Measurements from ENCODE around the gene IRAK2. TPM values are rescaled to one million over a fixed set of nuclear protein-coding genes. Genes with fewer than 3 reads are reported as not detected.

Gene IRAK2, protein sequence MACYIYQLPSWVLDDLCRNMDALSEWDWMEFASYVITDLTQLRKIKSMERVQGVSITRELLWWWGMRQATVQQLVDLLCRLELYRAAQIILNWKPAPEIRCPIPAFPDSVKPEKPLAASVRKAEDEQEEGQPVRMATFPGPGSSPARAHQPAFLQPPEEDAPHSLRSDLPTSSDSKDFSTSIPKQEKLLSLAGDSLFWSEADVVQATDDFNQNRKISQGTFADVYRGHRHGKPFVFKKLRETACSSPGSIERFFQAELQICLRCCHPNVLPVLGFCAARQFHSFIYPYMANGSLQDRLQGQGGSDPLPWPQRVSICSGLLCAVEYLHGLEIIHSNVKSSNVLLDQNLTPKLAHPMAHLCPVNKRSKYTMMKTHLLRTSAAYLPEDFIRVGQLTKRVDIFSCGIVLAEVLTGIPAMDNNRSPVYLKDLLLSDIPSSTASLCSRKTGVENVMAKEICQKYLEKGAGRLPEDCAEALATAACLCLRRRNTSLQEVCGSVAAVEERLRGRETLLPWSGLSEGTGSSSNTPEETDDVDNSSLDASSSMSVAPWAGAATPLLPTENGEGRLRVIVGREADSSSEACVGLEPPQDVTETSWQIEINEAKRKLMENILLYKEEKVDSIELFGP
- 10 to 100 TPM in 1 of 6 donors, 1 to 10 TPM in 5; 3.1 to 10.2 (median 7.1) TPM for total RNA-seq

DNA sequence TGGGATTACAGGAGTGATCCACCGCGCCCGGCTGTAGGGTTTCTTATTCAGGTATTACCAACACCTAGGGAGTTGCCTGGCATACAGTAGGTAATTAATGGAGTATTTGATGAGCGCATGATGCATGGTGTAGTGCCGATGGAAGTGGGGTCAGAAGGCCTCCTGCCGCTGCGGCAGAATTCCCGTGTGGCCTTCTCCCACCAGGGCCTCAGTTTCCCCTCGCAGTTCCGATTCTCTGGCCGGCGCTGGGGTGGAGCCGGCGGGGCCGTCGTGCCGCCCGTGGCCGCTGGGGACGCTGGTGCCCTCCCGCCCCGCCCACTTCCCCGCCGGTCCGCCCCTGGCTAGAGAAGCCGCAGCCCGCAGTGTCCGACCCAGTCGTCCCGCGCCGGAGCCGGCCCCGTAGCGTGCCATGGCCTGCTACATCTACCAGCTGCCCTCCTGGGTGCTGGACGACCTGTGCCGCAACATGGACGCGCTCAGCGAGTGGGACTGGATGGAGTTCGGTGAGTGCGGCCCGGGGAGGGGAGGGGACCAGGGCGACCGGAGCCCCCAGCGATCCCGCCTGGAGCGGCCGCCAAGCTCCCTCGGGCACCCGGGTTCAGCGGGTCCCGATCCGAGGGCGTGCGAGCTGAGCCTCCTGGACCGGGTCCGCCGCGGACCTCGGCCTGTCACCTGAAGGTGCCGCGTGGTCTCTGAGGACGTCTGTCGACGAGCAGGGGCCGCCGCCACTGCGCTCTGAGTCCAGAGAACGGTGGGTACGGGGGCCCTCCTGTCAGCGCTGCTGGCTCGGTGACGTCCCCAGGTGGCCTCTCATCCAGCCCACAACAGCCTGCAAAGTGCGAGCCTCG is at the start of gene IRAK2:
Gene IRAK2 (plus strand): TSS at position 374 of the 848 bp plus-strand sequence. CDS start 36 bp downstream, at position 410.
- H3K27ac ChIP-seq, result peak within 1 kb of the TSS; percentile 60 to 95 (median 89)
- peak; percentile 66 to 85 for TF ChIP-seq POLR2AphosphoS5 (IDR thresholded peaks at IDR 0.05)
- TF ChIP-seq EP300 (IDR thresholded peaks at IDR 0.05), result no peak
- TF ChIP-seq, protein P1, sequence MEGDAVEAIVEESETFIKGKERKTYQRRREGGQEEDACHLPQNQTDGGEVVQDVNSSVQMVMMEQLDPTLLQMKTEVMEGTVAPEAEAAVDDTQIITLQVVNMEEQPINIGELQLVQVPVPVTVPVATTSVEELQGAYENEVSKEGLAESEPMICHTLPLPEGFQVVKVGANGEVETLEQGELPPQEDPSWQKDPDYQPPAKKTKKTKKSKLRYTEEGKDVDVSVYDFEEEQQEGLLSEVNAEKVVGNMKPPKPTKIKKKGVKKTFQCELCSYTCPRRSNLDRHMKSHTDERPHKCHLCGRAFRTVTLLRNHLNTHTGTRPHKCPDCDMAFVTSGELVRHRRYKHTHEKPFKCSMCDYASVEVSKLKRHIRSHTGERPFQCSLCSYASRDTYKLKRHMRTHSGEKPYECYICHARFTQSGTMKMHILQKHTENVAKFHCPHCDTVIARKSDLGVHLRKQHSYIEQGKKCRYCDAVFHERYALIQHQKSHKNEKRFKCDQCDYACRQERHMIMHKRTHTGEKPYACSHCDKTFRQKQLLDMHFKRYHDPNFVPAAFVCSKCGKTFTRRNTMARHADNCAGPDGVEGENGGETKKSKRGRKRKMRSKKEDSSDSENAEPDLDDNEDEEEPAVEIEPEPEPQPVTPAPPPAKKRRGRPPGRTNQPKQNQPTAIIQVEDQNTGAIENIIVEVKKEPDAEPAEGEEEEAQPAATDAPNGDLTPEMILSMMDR (IDR thresholded peaks at IDR 0.05), result peak; percentile 91 to 99 (median 94)
- peak in 3 of 4 donors; percentile 18 to 71 (median 62) for TF ChIP-seq POLR2A (IDR thresholded peaks at IDR 0.05)
- H3K4me3 ChIP-seq, result peak within 1 kb of the TSS; percentile 66 to 95 (median 83)
- ATAC-seq (ENCODE audit: low FRiP score in 2 of 2), result peak; percentile 92 to 96
- peak; percentile 83 to 96 for DNase-seq
- no peaks in the 10 kb centered on the region for H3K36me3 ChIP-seq
- WGBS, 2 donors, result 3 to 23% methylated on average over 9 to 44 of the region's 76 CpGs
- no peaks in the 10 kb centered on the region for H3K27me3 ChIP-seq
- H3K4me1 ChIP-seq, result peaks cover 5 to 23% (median 9%) of the 10 kb centered on the region in 4 donors
- peaks cover 0 to 13% (median 6%) of the 10 kb centered on the region in 4 donors for H3K9me3 ChIP-seq

DNA sequence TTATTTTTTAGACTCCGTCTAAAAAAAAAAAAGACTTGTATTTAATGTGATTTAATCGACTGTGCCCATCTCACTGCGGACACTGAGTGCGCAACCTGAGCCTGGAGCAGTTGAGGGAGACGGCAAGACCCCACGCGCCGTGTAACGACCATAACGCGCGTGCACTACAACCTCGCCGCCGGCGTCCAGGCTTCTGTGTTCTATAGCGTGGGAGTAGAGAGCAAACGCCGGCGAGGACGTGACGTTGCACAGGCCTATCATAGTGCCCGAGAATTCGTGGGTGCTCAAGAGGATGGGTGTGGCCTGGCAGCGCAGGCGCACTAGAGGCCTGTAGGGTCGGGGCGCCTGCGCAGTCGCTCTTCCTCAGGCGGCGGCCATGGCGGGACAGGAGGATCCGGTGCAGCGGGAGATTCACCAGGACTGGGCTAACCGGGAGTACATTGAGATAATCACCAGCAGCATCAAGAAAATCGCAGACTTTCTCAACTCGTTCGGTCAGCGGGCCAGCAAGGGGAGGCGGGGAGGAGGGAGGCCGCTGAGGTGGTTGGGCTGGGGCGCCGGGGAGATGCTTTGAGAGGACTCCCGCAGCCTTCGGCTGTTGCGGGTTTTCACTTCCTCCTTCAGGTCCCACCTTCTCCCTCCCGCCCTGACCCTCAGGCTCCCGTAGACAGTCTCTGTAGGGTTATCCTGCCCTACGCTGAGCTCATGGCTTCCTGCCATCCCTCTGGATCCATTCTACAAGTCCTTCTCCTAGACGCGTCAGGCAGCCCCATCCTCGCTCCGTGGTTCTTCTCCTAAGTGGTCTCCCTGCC is 49.2 kb upstream of the IRAK2 start, which contains the start of gene BRK1:
Gene BRK1 (plus strand): TSS at position 350 of the 812 bp plus-strand sequence. CDS start 27 bp downstream, at position 377.
- Histone ChIP-seq H3K9me3 (no peaks in the 10 kb centered on the region), H3K36me3 (peaks cover 0 to 11% (median 2%) of the 10 kb centered on the region in 4 donors), H3K27ac (peak within 1 kb of the TSS; percentile 84 to 90 (median 85)), H3K4me1 (peaks cover 15 to 36% (median 24%) of the 10 kb centered on the region in 4 donors), H3K4me3 (peak within 1 kb of the TSS; percentile 87 to 99 (median 95)), H3K27me3 (no peaks in the 10 kb centered on the region)
- 0 to 1% methylated on average over 33 to 54 of the region's 54 CpGs for WGBS, 2 donors
- TF ChIP-seq POLR2A (IDR thresholded peaks at IDR 0.05) (peak in 3 of 4 donors; percentile 61 to 93 (median 81)), EP300 (IDR thresholded peaks at IDR 0.05) (no peak), POLR2AphosphoS5 (IDR thresholded peaks at IDR 0.05) (peak; percentile 76 to 88)
- TF ChIP-seq, protein P1 (IDR thresholded peaks at IDR 0.05), result peak in 2 of 6 experiments; percentile 3 to 9
- peak; percentile 96 to 98 for DNase-seq
- ATAC-seq (ENCODE audit: low FRiP score in 2 of 2), result peak; percentile 99

DNA sequence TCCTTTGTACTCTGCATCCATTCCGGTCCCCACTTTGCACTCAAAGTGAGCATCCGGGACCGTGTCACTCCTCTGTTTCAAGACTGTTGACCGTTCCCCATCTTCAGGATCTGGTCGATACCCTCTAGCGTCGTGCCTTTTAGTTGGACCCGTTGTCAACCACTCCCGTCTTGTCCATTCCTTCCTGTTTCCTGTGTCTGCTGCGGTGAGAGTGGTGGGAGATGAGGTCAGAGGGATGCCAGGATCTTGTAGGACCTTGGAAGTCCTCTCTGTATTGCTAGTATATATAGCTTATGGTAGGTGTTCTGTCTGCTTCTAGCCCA is 48.6 kb upstream of the IRAK2 start:
- Histone ChIP-seq H3K9me3 (no peaks in the 10 kb centered on the region), H3K4me3 (peak overlapping the region; percentile 87 to 99 (median 95)), H3K36me3 (peaks cover 0 to 17% (median 2%) of the 10 kb centered on the region in 4 donors), H3K27ac (peak overlapping the region; percentile 84 to 90 (median 85)), H3K4me1 (peaks cover 15 to 36% (median 24%) of the 10 kb centered on the region in 4 donors), H3K27me3 (no peaks in the 10 kb centered on the region)
- ATAC-seq (ENCODE audit: low FRiP score in 2 of 2) (peak; percentile 31 to 36), DNase-seq (no peak)
- TF ChIP-seq POLR2A (IDR thresholded peaks at IDR 0.05) (no peak), POLR2AphosphoS5 (IDR thresholded peaks at IDR 0.05) (no peak), EP300 (IDR thresholded peaks at IDR 0.05) (no peak)
- TF ChIP-seq, protein P1 (IDR thresholded peaks at IDR 0.05), result no peak
- WGBS, 2 donors, result 1% methylated on average over 10 of the region's 10 CpGs

DNA sequence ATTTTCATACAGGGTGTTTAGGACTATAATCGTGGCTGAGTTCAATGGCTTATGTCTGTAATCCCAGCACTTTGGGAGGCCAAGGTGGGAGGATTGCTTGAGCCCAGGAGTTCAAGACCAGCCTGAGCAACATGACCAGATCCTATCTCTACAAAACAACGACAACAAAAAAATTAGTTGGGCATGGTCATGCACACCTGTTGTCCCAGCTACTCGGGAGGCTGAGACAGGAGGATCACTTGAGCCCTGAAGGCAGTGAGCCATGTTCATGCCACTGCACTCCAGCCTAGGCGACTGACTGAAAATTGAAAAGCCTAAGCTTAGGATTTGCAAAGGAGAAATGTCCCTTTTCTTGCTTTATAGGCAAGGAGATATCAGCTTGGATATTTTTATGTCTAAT is 47.8 kb upstream of the IRAK2 start:
- 87 to 92% methylated on average over 4 of the region's 4 CpGs for WGBS, 2 donors
- no peak overlapping the region for H3K27ac ChIP-seq
- TF ChIP-seq POLR2AphosphoS5 (IDR thresholded peaks at IDR 0.05) (no peak), POLR2A (IDR thresholded peaks at IDR 0.05) (no peak), EP300 (IDR thresholded peaks at IDR 0.05) (no peak)
- TF ChIP-seq, protein P1 (IDR thresholded peaks at IDR 0.05), result no peak
- H3K36me3 ChIP-seq, result peaks cover 0 to 21% (median 2%) of the 10 kb centered on the region in 4 donors
- ATAC-seq (ENCODE audit: low FRiP score in 2 of 2), result no peak
- no peak for DNase-seq
- H3K9me3 ChIP-seq, result no peaks in the 10 kb centered on the region
- peak overlapping the region in 1 of 4 donors; percentile 92 for H3K4me3 ChIP-seq
- H3K4me1 ChIP-seq, result peaks cover 15 to 36% (median 24%) of the 10 kb centered on the region in 4 donors
- no peaks in the 10 kb centered on the region for H3K27me3 ChIP-seq
